IMR-90 (cell line): Measurements from ENCODE around the gene SMYD2. TPM values are rescaled to one million over a fixed set of nuclear protein-coding genes. Genes with fewer than 3 reads are reported as not detected.
A peak's percentile ranks its signal among the peaks of the same experiment; 100 is the strongest.

ENCODE experiments used
- ATAC-seq: fragments of 200-7000 bp; cut with Tn5 transposase; 2 replicates; pipeline ENCODE4 v1.9.1; 2020; ENCODE audit warnings: low read depth, mild to moderate bottlenecking, moderate library complexity
- BruUV-seq: library from RNA; stranded (reverse); fragments of 400-500 nt; replicated peaks from 2 replicates; lab custom pipeline; 2021; lab: Mats Ljungman, UMichigan
- CTCF ChIA-PET: fragments of 300-600 bp; formaldehyde crosslinking; extraction: SDS; loops from one replicate; lab custom pipeline; 2021; ENCODE audit warnings: antibody characterized with exemption; lab: Yijun Ruan, JAX
- POLR2A ChIA-PET: fragments of 300-600 bp; sonication (Branson Sonifier 250); formaldehyde crosslinking; loops from one replicate; lab custom pipeline; 2022; ENCODE audit warnings: antibody characterized with exemption; ENCODE audit not compliant: unreplicated experiment; lab: Charles Lee
- DNase-seq: peaks from one replicate; pipeline ENCODE4 v3.0.0; 2013
- H2AFZ ChIP-seq: replicated peaks from 2 replicates; pipeline ENCODE3; 2013; ENCODE audit warnings: low read length, mild to moderate bottlenecking; ENCODE audit not compliant: poor library complexity
- H2AK5ac ChIP-seq: 2 replicates; pipeline ENCODE4 v1.6.1; 2013; ENCODE audit warnings: low read depth, low read length, inconsistent platforms
- H2AK9ac ChIP-seq: replicated peaks from 2 replicates; pipeline ENCODE3; 2013; ENCODE audit warnings: mild to moderate bottlenecking, low read depth, low read length, moderate library complexity; ENCODE audit not compliant: poor library complexity
- H2BK120ac ChIP-seq: 2 replicates; pipeline ENCODE4 v1.6.1; 2013; ENCODE audit warnings: low read depth, low read length, inconsistent platforms
- H2BK15ac ChIP-seq: 3 replicates; pipeline ENCODE4 v1.6.1; 2013; ENCODE audit warnings: low read depth, low read length, inconsistent platforms
- H2BK20ac ChIP-seq: 2 replicates; pipeline ENCODE4 v1.6.1; 2013; ENCODE audit warnings: low read depth, mild to moderate bottlenecking, inconsistent platforms, low read length, moderate library complexity
- H2BK5ac ChIP-seq: 2 replicates; pipeline ENCODE4 v1.6.1; 2013; ENCODE audit warnings: mild to moderate bottlenecking, low read depth, low read length, inconsistent platforms; ENCODE audit not compliant: poor library complexity, severe bottlenecking
- H3K14ac ChIP-seq: replicated peaks from 2 replicates; pipeline ENCODE4 v1.6.1; 2013; ENCODE audit warnings: low read depth, low read length, inconsistent platforms
- H3K18ac ChIP-seq: 2 replicates; pipeline ENCODE4 v1.6.1; 2013; ENCODE audit warnings: low read depth, low read length, control low read depth
- H3K23ac ChIP-seq: 2 replicates; pipeline ENCODE4 v1.6.1; 2013; ENCODE audit warnings: low read depth, low read length, inconsistent platforms
- H3K27ac ChIP-seq: 2 replicates; pipeline ENCODE4 v1.5.1; 2013; ENCODE audit warnings: mild to moderate bottlenecking, control low read depth, low read length; ENCODE audit not compliant: insufficient read depth
- H3K27me3 ChIP-seq: 2 replicates; pipeline ENCODE4 v1.6.1; 2013; ENCODE audit warnings: low read length; ENCODE audit not compliant: control insufficient read depth, insufficient read depth
- H3K36me3 ChIP-seq: 2 replicates; pipeline ENCODE4 v1.6.1; 2013; ENCODE audit warnings: low read length, mixed read lengths; ENCODE audit not compliant: control insufficient read depth, insufficient read depth
- H3K4ac ChIP-seq: 2 replicates; pipeline ENCODE4 v1.6.1; 2013; ENCODE audit warnings: low read depth, low read length, inconsistent platforms
- H3K4me1 ChIP-seq: 2 replicates; pipeline ENCODE4 v1.6.1; 2013; ENCODE audit warnings: low read length, mixed read lengths; ENCODE audit not compliant: control insufficient read depth, insufficient read depth
- H3K4me2 ChIP-seq: 2 replicates; pipeline ENCODE4 v1.6.1; 2013; ENCODE audit warnings: low read depth, mild to moderate bottlenecking, control low read depth, low read length, moderate library complexity
- H3K4me3 ChIP-seq: 2 replicates; pipeline ENCODE4 v1.5.1; 2013; ENCODE audit warnings: low read depth, mild to moderate bottlenecking, control low read depth, low read length, moderate library complexity; ENCODE audit not compliant: insufficient read depth
- H3K56ac ChIP-seq: 2 replicates; pipeline ENCODE4 v1.6.1; 2013; ENCODE audit warnings: low read length, inconsistent platforms; ENCODE audit not compliant: insufficient read depth; ENCODE audit errors: extremely low read depth
- H3K79me1 ChIP-seq, 2 experiments: 2 replicates each; pipeline ENCODE4 v1.6.1; 2013; ENCODE audit warnings: low read length in 2 of 2, inconsistent platforms in 1 of 2, low read depth in 1 of 2
- H3K9ac ChIP-seq: 2 replicates; pipeline ENCODE4 v1.6.1; 2013; ENCODE audit warnings: low read depth, low read length, control low read depth
- H3K9me1 ChIP-seq: 2 replicates; pipeline ENCODE4 v1.6.1; 2013; ENCODE audit warnings: low read length, inconsistent platforms; ENCODE audit not compliant: insufficient read depth
- H3K9me3 ChIP-seq: 2 replicates; pipeline ENCODE4 v1.6.1; 2013; ENCODE audit warnings: low read length; ENCODE audit not compliant: control insufficient read depth, insufficient read depth
- H4K20me1 ChIP-seq: 2 replicates; pipeline ENCODE4 v1.6.1; 2013; ENCODE audit warnings: low read length, inconsistent platforms; ENCODE audit not compliant: insufficient read depth
- H4K5ac ChIP-seq: 2 replicates; pipeline ENCODE4 v1.6.1; 2013; ENCODE audit warnings: mild to moderate bottlenecking, low read depth, low read length, control low read depth
- H4K8ac ChIP-seq, 2 experiments: 2 replicates each; pipeline ENCODE4 v1.6.1; 2013; ENCODE audit warnings: low read depth in 2 of 2, low read length in 2 of 2, control low read depth in 1 of 2, inconsistent platforms in 1 of 2
- H4K91ac ChIP-seq: 2 replicates; pipeline ENCODE4 v1.6.1; 2013; ENCODE audit warnings: low read depth, low read length, inconsistent platforms; ENCODE audit not compliant: insufficient read depth
- CEBPB ChIP-seq: IDR thresholded peaks from 2 replicates; pipeline ENCODE4 v1.6.1; 2012; ENCODE audit warnings: low read depth, low read length, improper control_type of control experiment
- CHD1 ChIP-seq: IDR thresholded peaks from 2 replicates; pipeline ENCODE4 v1.6.1; 2012; ENCODE audit warnings: low read depth, low read length, improper control_type of control experiment
- FOS ChIP-seq: fragments of 150-350 bp; IDR thresholded peaks from 2 replicates; pipeline ENCODE4 v1.6.1; 2016; ENCODE audit warnings: low read depth, low read length
- MAZ ChIP-seq: IDR thresholded peaks from 2 replicates; pipeline ENCODE4 v1.6.1; 2012; ENCODE audit warnings: low read depth, mild to moderate bottlenecking, low read length, improper control_type of control experiment, moderate library complexity, borderline replicate concordance
- POLR2A ChIP-seq: IDR thresholded peaks from 2 replicates; pipeline ENCODE4 v1.6.1; 2012; ENCODE audit warnings: mild to moderate bottlenecking, low read depth, low read length
- RAD21 ChIP-seq: IDR thresholded peaks from 2 replicates; pipeline ENCODE4 v1.6.1; 2012; ENCODE audit warnings: low read length, improper control_type of control experiment
- SMC3 ChIP-seq: fragments of 150-350 bp; IDR thresholded peaks from 2 replicates; pipeline ENCODE4 v1.6.1; 2016; ENCODE audit warnings: low read depth, mild to moderate bottlenecking, antibody characterized with exemption, low read length, moderate library complexity
- WGBS, 2 experiments: methylation state at CpG; one replicate each; pipeline versions ENCODE4 v1.1.5 to v1.1.7; 2013; ENCODE audit warnings: missing lambda C conversion rate in 2 of 2; ENCODE audit not compliant: insufficient read length in 1 of 2; ENCODE audit errors: extremely low coverage in 2 of 2; 5-methylcytosine and 5-hydroxymethylcytosine counted together
- dilution Hi-C: fragments of 300-500 bp; cut with HindIII; formaldehyde crosslinking; loops from one replicate; pipeline ENCODE4 v1.14.3; 2018; ENCODE audit warnings: low sequenced_read_pairs; ENCODE audit not compliant: unreplicated experiment
- in situ Hi-C: fragments of 300-500 bp; cut with MboI; formaldehyde crosslinking; loops from 3 replicates; pipeline ENCODE4 v1.14.3; 2019; ENCODE audit warnings: low sequenced_read_pairs, inconsistent platforms, mixed read lengths
- intact Hi-C: fragments of 100-400 bp; cut with micrococcal nuclease; formaldehyde crosslinking; loops from 2 replicates; pipeline ENCODE4 v1.10.0; 2022
- polyA plus RNA-seq, 3 experiments: library from polyadenylated mRNA; depleted of rRNA; stranded (reverse); fragments of >200 nt; gene quantifications; 2 replicates each; pipeline ENCODE4 v1.2.3, GENCODE V29; 2012; ENCODE audit warnings: low replicate concordance in 1 of 3
- total RNA-seq: library from RNA; depleted of rRNA; stranded (reverse); fragments of >200 nt; gene quantifications from 2 replicates; pipeline ENCODE4 v1.2.3, GENCODE V29; 2012
- TF ChIP-seq, protein P1 (sequence below): conservative IDR thresholded peaks from 2 replicates; pipeline ENCODE4 v1.5.1; 2012; ENCODE audit warnings: mild to moderate bottlenecking, low read depth, low read length, improper control_type of control experiment
- TF ChIP-seq, protein P2 (sequence below): fragments of 150-350 bp; IDR thresholded peaks from 2 replicates; pipeline ENCODE4 v1.6.1; 2016; ENCODE audit warnings: low read depth, mild to moderate bottlenecking, low read length, moderate library complexity, borderline replicate concordance

Gene SMYD2
- total and polyA plus RNA-seq, 2 of the 4 experiments (the other 2 are of a cell fraction): 32.7 to 61.7 TPM

DNA sequence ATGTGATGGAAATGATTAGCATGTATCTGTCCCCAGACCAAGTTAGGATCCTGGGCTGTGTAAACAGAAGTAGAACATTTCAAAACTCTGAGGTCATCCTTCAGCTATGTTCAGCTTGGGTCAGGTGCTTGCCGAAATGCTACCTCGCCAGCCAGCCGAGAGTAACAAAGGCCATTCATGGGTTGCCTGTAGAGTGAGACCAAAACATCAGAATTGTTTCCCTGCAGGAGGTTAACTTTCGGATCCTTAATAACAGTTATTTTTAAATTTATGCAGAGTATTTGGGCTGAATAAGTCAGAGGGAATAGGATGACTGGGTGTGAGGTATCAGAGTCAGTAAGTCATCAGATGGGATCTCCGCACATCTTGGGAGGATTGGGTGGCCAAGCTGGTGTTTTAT is 35.6 kb downstream of the SMYD2 start:
- H3K27ac ChIP-seq: no peak overlapping the region
- no peak for TF ChIP-seq CHD1
- TF ChIP-seq MAZ: no peak
- no peak for TF ChIP-seq SMC3
- 0 out of 2 replicates have a peak, but pooled peaks have one; percentile 13 for TF ChIP-seq FOS
- TF ChIP-seq CEBPB: no peak
- TF ChIP-seq, protein P1, sequence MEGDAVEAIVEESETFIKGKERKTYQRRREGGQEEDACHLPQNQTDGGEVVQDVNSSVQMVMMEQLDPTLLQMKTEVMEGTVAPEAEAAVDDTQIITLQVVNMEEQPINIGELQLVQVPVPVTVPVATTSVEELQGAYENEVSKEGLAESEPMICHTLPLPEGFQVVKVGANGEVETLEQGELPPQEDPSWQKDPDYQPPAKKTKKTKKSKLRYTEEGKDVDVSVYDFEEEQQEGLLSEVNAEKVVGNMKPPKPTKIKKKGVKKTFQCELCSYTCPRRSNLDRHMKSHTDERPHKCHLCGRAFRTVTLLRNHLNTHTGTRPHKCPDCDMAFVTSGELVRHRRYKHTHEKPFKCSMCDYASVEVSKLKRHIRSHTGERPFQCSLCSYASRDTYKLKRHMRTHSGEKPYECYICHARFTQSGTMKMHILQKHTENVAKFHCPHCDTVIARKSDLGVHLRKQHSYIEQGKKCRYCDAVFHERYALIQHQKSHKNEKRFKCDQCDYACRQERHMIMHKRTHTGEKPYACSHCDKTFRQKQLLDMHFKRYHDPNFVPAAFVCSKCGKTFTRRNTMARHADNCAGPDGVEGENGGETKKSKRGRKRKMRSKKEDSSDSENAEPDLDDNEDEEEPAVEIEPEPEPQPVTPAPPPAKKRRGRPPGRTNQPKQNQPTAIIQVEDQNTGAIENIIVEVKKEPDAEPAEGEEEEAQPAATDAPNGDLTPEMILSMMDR: no peak
- TF ChIP-seq RAD21: no peak
- TF ChIP-seq, protein P2, sequence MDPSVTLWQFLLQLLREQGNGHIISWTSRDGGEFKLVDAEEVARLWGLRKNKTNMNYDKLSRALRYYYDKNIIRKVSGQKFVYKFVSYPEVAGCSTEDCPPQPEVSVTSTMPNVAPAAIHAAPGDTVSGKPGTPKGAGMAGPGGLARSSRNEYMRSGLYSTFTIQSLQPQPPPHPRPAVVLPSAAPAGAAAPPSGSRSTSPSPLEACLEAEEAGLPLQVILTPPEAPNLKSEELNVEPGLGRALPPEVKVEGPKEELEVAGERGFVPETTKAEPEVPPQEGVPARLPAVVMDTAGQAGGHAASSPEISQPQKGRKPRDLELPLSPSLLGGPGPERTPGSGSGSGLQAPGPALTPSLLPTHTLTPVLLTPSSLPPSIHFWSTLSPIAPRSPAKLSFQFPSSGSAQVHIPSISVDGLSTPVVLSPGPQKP: no peak
- no peak for TF ChIP-seq POLR2A
- H3K4me1 ChIP-seq: peaks cover 2% of the 10 kb centered on the region; the same call in 1 of the 2 replicates
- no peaks in the 10 kb centered on the region for H3K27me3 ChIP-seq
- no peak overlapping the region for H3K56ac ChIP-seq
- no peak overlapping the region for H3K14ac ChIP-seq
- peaks cover 6% of the 10 kb centered on the region for H3K36me3 ChIP-seq
- H3K4me2 ChIP-seq: peak overlapping the region; percentile 42; the same call in 1 of the 2 replicates
- POLR2A ChIA-PET: no interaction called here
- H2AK5ac ChIP-seq: no peak overlapping the region
- H2BK20ac ChIP-seq: no peak overlapping the region
- BruUV-seq: no TSS peak
- no peak overlapping the region for H2BK15ac ChIP-seq
- DNase-seq (peak; percentile 41), ATAC-seq (peak; percentile 42; the same call in 1 of the 2 replicates)
- intact Hi-C loops (no loop called here), dilution Hi-C loops (no loop called here), in situ Hi-C loops (no loop called here)
- no peak overlapping the region for H4K8ac ChIP-seq
- H2AFZ ChIP-seq: no peak overlapping the region
- H4K5ac ChIP-seq: no peak overlapping the region
- CTCF ChIA-PET: interaction anchor here (0.7 to 2.7 kb wide), 6 partner anchors 10 to 102 kb away, joined by 3 to 16 read pairs (median 6); no protein-coding TSS in a partner anchor
- no peaks in the 10 kb centered on the region for H3K9me3 ChIP-seq
- H3K9ac ChIP-seq: no peak overlapping the region
- no peak overlapping the region for H2BK5ac ChIP-seq
- no CpG with 5 or more reads among the region's 5 CpGs for WGBS, 2 experiments
- H3K79me1 ChIP-seq: no peaks in the 10 kb centered on the region; a peak in 1 of 4 replicates
- H3K18ac ChIP-seq: no peak overlapping the region
- H2BK120ac ChIP-seq: no peak overlapping the region
- H4K20me1 ChIP-seq: 0 out of 2 replicates have a peak, but pooled peaks cover 4% of the 10 kb centered on the region
- 0 out of 2 replicates have a peak, but pooled peaks cover 3% of the 10 kb centered on the region for H3K9me1 ChIP-seq
- no peak overlapping the region for H2AK9ac ChIP-seq
- H3K23ac ChIP-seq: no peak overlapping the region
- no peak overlapping the region for H3K4me3 ChIP-seq
- H4K91ac ChIP-seq: no peak overlapping the region
- H3K4ac ChIP-seq: no peak overlapping the region
